GM18507 (cell line): Measurements from ENCODE around the gene AUP1.

Experiments used
- DNase-seq: peaks from one replicate; pipeline ENCODE4 v3.0.0; 2011; ENCODE audit warnings: low read depth; ENCODE audit not compliant: insufficient read length; ENCODE audit errors: extremely low spot score
- FAIRE-seq: peaks from 2 replicates; lab custom pipeline; 2011; peaks lifted over from hg19 to GRCh38; lab: Jason Lieb, UNC

The AUP1 gene

DNA sequence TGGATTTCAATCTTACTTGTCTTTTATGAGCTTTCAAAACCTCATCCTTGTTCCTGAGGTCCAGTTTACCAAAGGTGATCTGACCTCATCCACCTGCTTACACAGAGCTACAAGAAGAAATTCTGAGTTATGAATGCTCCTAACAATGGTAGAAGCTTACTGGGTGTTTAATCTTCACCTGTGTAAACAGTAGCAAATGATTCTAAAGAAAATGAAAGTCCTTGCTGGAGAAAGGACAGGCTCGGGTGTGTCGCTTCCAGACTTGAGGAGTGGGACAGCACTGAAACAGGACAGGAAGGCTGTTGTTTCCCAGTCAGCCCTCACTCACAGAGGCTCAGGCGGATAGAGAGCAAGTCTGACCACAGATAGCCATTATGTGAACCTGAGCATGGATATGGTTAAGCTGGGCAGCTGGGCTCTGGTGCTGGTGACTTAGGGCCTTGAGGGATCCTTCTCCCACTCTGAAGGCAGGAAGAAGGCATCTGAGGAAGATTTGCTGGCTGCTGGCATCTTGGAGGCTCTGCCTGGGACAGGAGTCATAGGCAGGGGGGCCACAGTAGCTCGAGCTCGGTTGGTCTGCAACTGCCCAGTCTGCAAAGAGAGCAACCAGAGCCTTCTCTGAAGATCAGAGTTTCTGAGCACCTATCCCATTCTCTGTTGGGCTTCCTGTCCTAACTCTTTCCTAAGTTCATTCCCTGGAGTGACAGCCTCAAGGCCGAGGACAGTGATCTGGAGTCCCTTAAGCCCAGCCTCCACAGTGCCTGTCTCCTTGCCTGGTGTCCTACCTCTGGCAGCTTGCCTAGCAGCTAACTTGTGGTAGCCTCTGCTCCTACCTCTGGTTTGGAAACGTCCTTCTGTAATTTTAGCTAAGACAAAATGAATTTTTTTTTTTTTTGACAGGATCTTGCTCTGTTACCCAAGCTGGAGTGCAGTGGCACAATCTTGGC is 29.1 kb upstream of the AUP1 start:
- DNase-seq (no peak), FAIRE-seq (no peak)

DNA sequence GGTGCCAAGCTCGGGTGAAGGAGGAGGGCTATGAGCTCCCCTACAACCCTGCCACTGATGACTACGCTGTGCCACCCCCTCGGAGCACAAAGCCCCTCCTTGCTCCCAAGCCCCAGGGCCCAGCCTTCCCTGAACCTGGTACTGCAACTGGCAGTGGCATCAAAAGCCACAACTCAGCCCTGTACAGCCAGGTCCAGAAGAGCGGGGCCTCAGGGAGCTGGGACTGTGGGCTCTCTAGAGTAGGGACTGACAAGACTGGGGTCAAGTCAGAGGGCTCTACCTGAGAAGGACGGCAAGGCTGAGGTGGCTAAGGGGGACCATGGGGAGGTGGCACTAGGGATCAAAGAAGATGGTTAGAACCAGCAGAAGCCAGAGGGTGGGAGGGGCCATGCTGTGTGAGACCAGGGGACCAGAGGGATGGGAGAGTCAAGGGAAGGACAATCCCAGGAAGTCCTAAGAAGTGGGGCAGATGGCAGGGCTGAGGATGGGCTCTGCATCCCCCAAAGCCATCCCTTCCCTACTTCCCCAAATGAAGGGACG is 27.4 kb upstream of the AUP1 start:
- no peak for FAIRE-seq
- DNase-seq, result no peak

DNA sequence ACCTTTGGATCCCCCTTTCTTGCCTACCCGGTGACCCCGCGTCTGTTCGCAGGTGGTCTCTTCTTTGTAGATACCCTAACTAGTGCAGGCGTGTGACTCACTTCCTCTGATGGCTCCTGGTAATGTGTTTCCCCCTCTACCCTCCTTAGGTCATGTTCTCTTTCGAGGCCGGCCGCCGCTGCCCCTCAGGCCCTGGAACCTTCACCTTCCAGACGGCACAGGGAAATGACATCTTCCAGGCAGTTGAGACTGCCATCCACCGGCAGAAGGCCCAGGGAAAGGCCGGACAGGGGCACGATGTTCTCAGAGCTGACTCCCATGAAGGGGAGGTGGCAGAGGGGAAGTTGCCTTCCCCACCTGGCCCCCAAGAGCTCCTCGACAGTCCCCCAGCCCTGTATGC is 26.7 kb upstream of the AUP1 start:
- DNase-seq, result no peak
- no peak for FAIRE-seq

DNA sequence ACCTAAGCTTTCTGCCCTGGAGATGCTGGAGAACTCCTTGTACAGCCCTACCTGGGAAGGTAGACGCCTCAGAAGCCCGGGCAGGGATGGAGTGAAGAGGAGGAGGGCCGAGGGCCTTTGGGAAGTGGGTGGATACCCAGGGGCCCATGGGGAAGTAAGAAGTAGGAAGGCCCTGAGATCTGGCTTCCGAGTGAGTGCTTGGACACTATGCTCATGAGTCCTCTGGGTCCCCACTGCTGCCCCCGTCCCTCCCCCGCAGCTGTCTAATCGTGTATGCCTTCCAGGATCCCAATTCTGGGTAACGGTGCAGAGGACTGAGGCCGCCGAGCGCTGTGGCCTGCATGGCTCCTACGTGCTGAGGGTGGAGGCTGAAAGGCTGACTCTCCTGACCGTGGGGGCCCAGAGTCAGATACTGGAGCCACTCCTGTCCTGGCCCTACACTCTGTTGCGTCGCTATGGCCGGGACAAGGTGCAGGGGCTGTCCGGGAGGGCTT is 26.2 kb upstream of the AUP1 start:
- FAIRE-seq (peak; percentile 33), DNase-seq (no peak)

DNA sequence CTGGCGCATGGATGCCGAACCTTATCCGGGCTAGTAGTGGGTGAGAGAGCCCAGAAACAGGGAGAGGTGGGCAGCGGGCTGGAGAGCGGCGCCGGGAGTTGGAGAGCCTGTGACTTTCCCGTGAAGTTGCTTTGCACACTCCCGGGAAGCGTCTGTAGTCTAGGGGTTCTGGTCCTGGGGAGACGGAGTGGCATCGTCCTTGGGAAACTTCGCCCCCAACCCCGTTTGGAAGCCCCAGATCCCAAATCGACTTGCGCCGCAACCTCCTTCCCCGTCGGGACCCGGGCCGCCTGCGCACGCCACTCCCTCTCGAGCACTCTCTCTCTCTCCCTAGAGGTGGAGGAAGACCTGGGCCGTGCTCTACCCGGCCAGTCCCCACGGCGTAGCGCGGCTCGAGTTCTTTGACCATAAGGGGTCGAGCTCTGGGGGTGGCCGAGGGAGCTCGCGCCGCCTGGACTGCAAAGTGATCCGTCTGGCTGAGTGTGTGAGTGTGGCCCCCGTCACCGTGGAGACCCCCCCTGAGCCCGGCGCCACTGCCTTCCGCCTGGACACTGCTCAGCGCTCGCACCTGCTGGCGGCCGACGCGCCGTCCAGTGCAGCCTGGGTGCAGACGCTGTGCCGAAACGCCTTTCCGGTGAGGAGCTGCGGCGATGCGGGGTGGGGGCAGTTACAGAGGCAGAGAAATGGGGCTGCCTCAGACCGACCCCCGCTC is 25.5 kb upstream of the AUP1 start:
- DNase-seq (no peak), FAIRE-seq (peak; percentile 64)

DNA sequence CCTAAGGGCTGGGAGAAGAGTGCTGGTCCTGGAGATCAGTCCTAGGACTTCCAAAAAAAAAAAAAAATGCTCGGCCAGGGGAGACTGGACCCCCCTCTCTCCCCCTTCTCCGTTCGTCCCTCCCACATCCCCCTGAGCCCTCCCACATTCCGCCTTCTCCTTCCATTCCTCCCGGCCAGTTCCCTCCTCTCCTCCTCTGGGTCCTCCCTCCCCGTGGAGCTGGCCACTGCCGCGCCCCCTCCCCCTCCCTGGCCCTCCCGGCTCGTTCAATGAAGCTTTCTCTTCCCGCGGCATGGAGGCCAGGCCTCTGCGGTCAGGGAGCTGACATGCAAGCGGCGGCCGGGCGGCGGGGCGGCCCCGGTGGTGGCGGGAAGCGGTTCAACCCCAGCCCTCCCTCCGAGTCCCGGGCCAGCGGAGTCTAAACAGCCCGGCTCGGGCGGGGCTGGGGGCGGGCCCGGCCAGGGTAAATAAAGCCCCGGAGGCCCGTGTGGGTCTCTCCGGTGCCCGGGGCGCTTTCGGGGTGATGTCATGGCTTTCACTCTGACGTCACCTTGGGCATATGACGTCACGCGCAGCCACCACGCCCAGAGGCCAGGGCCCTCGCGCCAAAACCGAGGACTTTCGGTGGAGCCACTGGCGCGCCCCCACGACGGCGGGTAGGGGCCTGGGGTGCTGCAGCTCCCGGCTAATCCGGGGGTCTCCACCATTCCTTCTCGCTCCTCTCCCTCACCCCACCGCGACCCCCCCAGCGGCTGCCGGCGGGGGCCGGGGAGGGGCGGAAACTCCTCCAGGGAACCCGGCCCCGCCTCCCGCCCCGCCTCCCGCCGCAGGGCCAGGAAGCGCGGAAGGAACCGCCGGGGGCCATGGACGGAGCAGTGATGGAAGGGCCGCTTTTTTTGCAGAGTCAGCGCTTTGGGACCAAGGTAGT is 24.6 kb upstream of the AUP1 start, which contains the start of the genes DOK1 and LOXL3:
Gene DOK1 (plus strand): TSS at position 829 of the 928 bp plus-strand sequence. CDS start 35 bp downstream, at position 864.
Gene LOXL3 (minus strand): TSS at position 51 of the 928 bp plus-strand sequence. CDS start 1,308 bp downstream, outside the sequence.
- FAIRE-seq (peak; percentile 81), DNase-seq (peak; percentile 35)

DNA sequence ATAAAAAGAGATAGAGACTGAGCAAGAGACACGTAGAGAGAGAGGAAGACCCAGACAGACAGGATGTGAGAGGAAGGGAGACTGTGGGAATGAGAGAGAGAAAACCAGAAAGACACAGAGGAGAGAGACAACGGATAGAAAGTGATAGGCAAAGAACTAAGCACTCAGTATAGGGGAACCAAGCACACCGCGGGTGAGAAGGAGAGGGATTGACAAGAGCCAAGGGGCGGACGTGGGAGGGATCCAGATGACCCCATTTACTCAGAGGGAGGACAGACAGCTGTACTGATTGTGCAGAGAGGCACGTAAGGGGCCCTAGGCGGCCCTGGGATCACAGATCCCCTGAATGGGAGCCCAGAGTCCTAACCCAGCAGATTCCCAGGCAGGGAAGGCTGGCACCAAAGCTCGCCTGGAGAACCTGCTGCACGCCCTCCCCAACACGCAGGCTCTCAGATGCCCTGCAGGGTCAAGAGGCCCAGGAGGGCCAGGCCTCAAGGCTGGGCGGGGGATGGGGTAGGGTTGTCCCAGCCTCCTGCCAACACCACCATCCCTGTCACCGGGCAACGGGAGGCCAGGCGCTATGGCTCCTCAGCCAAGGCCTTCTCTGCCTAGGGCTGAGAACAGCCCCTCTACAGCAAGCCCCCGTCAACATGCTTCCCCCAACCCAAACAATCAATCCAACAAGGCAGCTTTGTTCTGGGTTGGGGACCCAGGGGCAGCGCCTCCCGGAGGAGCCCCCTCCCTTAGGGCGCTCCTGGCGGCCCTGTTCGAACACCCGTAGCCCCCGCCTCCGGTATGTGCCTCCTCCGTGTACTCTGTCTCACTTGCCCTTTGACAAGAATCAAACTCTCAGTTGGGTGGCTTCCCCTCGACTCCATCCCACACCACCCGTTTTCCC is 23.7 kb upstream of the AUP1 start:
- no peak for DNase-seq

GRCh38 chr2:74551942-74552913 is 22.7 kb upstream of the AUP1 start:
- DNase-seq, result no peak
- peak; percentile 77 for FAIRE-seq

More for the DNA sequence above, 23.7 kb upstream of the AUP1 start:
- peak; percentile 77 for FAIRE-seq

DNA sequence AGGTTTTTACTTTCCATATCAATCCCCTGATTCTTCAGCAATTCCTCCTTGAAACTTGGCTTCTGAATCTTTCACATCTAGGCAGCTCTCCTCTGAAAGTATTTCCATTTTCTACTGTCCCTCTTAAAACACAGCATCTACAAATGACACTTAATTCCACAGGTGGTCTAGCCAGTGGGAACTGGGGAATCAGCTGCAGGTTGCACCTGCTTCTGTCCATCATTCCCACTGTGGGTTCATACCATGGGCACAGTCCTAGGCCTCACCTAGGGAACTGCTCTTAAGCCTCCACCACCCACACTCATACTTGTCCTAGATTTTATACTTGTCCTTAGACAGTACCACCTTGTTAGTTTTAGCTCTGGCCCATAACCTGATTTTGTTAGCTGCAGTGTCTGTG is 22.0 kb upstream of the AUP1 start:
- DNase-seq, result no peak
- FAIRE-seq, result no peak

DNA sequence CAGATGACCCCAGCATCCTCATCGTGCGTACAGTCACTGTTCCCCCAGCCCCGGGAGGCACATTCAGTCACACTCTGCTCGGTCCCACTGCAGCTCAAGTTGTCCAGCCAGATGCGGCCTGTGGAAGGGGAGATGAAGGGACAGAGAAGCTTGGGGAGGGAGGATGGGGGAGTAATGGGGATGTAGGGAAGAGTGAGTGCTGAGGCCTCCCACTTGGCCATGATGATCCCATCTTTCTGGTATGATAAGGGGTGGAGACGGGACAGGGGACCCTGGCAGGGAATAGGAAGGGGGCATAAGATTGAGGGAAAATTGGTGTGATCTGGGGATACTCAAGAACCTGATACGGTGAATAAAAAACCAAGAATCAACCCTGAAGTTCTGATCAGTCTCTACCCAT is 20.7 kb upstream of the AUP1 start:
- DNase-seq, result no peak
- no peak for FAIRE-seq

- FAIRE-seq, result peak; percentile 12
Observed at GRCh38 chr2:74548900-74549826, 19.7 kb upstream of the AUP1 start.

DNA sequence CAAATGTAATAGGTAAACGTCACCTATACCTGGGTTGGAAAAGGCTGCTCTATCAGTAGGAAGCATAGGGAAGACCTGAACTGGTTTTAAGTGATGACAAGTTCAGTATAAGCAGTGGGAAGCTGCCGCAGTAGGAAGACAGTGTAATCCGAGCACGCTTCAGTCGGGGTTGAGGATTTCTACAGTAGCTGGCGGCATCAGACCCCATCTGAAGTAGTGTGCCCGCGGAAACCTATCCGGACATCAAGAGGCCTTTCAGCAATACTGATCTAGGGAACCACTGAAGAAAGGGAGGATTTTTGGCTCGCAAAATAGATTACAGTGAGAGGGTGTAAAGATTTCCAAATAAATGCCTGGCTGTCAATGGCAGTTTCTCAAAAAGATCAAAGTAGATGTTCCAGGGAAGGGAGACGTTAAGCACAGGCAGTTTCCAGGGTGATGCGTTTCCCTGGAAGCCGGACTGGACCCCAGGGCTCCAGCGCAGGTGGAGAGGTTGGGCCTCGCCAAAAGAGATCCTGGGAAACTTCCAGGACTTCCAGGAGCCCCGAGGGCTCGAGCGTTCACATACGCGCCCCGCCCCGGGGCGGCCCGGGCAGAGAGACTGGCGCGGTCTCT is 18.9 kb upstream of the AUP1 start:
- no peak for DNase-seq
- FAIRE-seq, result no peak

More at GRCh38 chr2:74548900-74549826, 19.7 kb upstream of the AUP1 start:
- no peak for DNase-seq

GRCh38 chr2:74546004-74546403 is 16.5 kb upstream of the AUP1 start:
- DNase-seq (no peak), FAIRE-seq (no peak)

- DNase-seq, result no peak
- no peak for FAIRE-seq
Observed at GRCh38 chr2:74544634-74545033, 15.1 kb upstream of the AUP1 start.

DNA sequence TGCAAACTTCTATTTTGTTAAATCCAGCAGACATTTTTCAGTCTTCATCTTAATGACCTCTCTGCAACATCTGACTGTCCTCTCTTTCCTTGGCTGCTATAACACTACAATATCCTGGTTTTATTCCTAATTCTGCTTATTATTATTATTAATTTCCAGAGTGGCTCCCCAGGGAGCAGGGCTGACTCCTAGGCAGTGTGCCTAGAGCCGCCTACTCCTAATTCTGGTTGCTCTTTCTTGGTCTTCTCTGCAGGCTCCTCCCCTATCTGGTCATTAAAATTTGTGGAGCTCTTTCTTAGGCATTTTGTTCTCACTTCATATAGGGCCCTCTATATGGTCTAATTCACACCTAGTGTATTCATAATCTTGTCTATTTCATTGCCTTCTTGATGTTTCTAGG is 13.5 kb upstream of the AUP1 start:
- no peak for DNase-seq
- FAIRE-seq, result no peak
